Transverse colon (tissue), 4 donors: Measurements from ENCODE around the gene ANKRD65. TPM values are rescaled to one million over a fixed set of nuclear protein-coding genes. Genes with fewer than 3 reads are reported as not detected.

Experiments used
- DNase-seq: peaks from one replicate; pipeline ENCODE4 v3.0.0-alpha.2; 2019
- H3K27ac ChIP-seq, 4 donors: fragments of 200-600 bp; sonication (generic); 2 replicates each; pipeline ENCODE4 v1.5.1; 2016 to 2018; ENCODE audit warnings: inconsistent platforms in 4 of 4
- H3K27me3 ChIP-seq: fragments of 200-600 bp; sonication (generic); 2 replicates; pipeline ENCODE4 v1.5.1; 2017; ENCODE audit warnings: inconsistent platforms
- H3K36me3 ChIP-seq, 4 donors: fragments of 200-600 bp; sonication (generic); 2 replicates each; pipeline ENCODE4 v1.5.1; 2017 to 2019; ENCODE audit warnings: inconsistent platforms in 4 of 4
- H3K4me1 ChIP-seq, 4 donors: fragments of 200-600 bp; sonication (generic); 2 replicates each; pipeline ENCODE4 v1.5.1; 2017 to 2020; ENCODE audit warnings: inconsistent platforms in 4 of 4
- H3K4me3 ChIP-seq, 4 donors: fragments of 200-600 bp; sonication (generic); 1 replicate in 1 of 4; 2 replicates in 3 of 4; pipeline versions ENCODE4 v1.5.1 to v1.6.1; 2017 to 2019; ENCODE audit warnings: inconsistent platforms in 4 of 4
- H3K9me3 ChIP-seq, 2 donors: fragments of 200-600 bp; sonication (generic); 2 replicates each; pipeline ENCODE4 v1.5.1; 2017 to 2019; ENCODE audit warnings: inconsistent platforms in 2 of 2
- CTCF ChIP-seq, 5 experiments: fragments of 200-600 bp in 3 of 5; fragments of 450-650 bp in 2 of 5; sonication (generic) in 3 of 5; IDR thresholded peaks; 1 replicate in 2 of 5; 2 replicates in 3 of 5; pipeline ENCODE4 v1.5.1; 2016 to 2017; ENCODE audit warnings: antibody characterized with exemption in 5 of 5, inconsistent platforms in 3 of 5, mild to moderate bottlenecking in 2 of 5, moderate library complexity in 1 of 5
- EP300 ChIP-seq: sonication (generic); formaldehyde crosslinking; IDR thresholded peaks from one replicate; pipeline ENCODE4 v1.6.1; 2017; ENCODE audit warnings: antibody characterized with exemption, low read depth
- POLR2A ChIP-seq: fragments of 450-650 bp; IDR thresholded peaks from one replicate; pipeline ENCODE4 v1.6.1; 2016; ENCODE audit warnings: antibody characterized with exemption, mild to moderate bottlenecking, moderate library complexity
- POLR2AphosphoS5 ChIP-seq, 3 donors: sonication (generic); formaldehyde crosslinking; IDR thresholded peaks; one replicate each; pipeline ENCODE4 v1.6.1; 2016; ENCODE audit warnings: antibody characterized with exemption in 3 of 3
- WGBS, 2 donors: methylation state at CpG; one replicate each; pipeline ENCODE4 v1.1.5; 2018; ENCODE audit warnings: low coverage in 1 of 2; 5-methylcytosine and 5-hydroxymethylcytosine counted together
- in situ Hi-C, 4 donors: fragments of 200-750 bp; cut with MboI; loops; one replicate each; pipeline versions ENCODE4 v1.15.0 to v1.15.1; 2017; ENCODE audit warnings: low sequenced_read_pairs in 3 of 4, low pct_ligation_motif_present in 1 of 4, low pct_unique_long_range_greater_than_20kb in 1 of 4
- intact Hi-C: fragments of 100-400 bp; cut with DNase I; formaldehyde crosslinking; loops from one replicate; pipeline ENCODE4 v1.15.1; 2023; ENCODE audit warnings: low total_unique reads
- total RNA-seq, 4 donors: library from RNA; depleted of rRNA; stranded (reverse); fragments of >200 nt; gene quantifications; one replicate each; pipeline ENCODE4 v1.1.0, GENCODE V29; 2016

Gene ANKRD65
- total RNA-seq, 4 donors from 2014 or later, result 0.80 to 4.5 (median 1.9) TPM

- peak overlapping the region; percentile 58 to 96 (median 90) for H3K27ac ChIP-seq
- in situ Hi-C loops (no loop called here), intact Hi-C loops (no loop called here)
- 47 to 60% methylated on average over 3 to 19 of the region's 19 CpGs for WGBS, 2 donors
- peaks cover 24% of the 10 kb centered on the region for H3K27me3 ChIP-seq
- no peaks in the 10 kb centered on the region for H3K9me3 ChIP-seq
- no peak overlapping the region for H3K4me3 ChIP-seq
- no peaks in the 10 kb centered on the region for H3K36me3 ChIP-seq
- TF ChIP-seq POLR2AphosphoS5 (IDR thresholded peaks at IDR 0.05) (no peak), EP300 (no peak), POLR2A (no peak), CTCF (IDR thresholded peaks at IDR 0.05) (no peak)
- DNase-seq, result no peak
- peaks cover 34 to 41% (median 39%) of the 10 kb centered on the region in 4 donors for H3K4me1 ChIP-seq
These were observed 7.1 kb upstream of the ANKRD65 start for GRCh38 chr1:1428174-1428573.

DNA sequence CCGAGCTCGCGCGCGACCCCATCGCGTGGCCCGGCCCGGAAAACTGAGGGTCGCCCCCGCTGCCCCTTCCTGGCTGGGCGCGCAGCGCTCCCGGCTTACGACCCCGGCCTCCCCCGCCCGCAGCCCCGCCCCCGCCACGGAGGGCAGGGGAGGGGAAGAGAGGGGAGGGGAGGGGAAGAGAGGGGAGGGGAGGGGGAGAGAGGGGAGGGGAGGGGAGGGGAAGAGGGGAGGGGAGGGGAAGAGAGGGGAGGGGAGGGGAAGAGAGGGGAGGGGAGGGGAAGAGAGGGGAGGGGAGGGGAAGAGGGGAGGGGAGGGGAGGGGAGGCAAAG, 6.7 kb upstream of the ANKRD65 start:
- WGBS, 2 donors, result no CpG with 5 or more reads among the region's 22 CpGs

DNA sequence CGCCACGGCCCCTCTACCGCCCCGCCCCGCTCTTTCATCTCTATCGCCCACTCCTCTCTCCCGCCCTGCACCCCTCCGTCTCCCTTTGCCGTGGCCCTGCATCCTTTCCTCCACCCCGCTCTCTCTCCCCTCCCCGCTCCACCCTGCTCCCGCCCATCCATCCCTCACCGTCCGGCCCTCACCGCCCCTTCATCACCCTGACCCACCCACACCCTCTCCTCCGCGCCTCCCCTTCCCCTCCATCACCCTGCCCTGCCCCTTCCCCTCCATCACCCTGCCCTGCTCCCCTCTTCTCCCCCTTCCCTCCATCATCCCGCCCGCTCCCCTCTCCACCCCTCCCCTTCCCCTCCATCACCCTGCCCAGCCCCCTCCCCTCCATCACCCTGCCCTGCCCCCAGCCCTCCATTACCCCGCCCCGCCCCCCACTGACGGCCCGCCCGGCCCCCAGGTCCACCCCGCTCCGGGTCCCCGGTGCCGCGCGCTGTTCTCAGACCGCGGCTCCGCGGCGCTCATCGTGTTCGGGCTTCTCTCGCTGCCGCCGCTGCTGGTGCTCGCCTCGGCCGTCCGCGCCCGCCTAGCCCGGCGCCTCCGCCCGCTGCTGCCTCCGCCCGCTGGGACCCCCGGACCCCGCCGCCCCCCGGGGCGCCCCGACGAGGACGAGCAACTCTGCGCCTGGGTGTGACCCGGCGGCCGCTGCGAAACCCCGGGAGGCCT, 6.2 kb upstream of the ANKRD65 start:
- DNase-seq, result no peak

More for the DNA sequence above, 6.7 kb upstream of the ANKRD65 start:
- peak overlapping the region; percentile 62 to 75 (median 70) for H3K27ac ChIP-seq
- intact Hi-C loops (no loop called here), in situ Hi-C loops (no loop called here)
- no peaks in the 10 kb centered on the region for H3K36me3 ChIP-seq
- no peaks in the 10 kb centered on the region for H3K9me3 ChIP-seq
- H3K4me3 ChIP-seq, result peak overlapping the region in 3 of 4 donors; percentile 36 to 43 (median 43)
- no peak for DNase-seq
- peaks cover 24% of the 10 kb centered on the region for H3K27me3 ChIP-seq
- no peak for TF ChIP-seq POLR2A
- H3K4me1 ChIP-seq, result peaks cover 30 to 37% (median 35%) of the 10 kb centered on the region in 4 donors

GRCh38 chr1:1426496-1427105, 5.5 kb upstream of the ANKRD65 start:
- H3K4me3 ChIP-seq, result no peak overlapping the region
- no peaks in the 10 kb centered on the region for H3K36me3 ChIP-seq
- intact Hi-C loops (no loop called here), in situ Hi-C loops (no loop called here)
- no peak for DNase-seq
- no peaks in the 10 kb centered on the region for H3K9me3 ChIP-seq
- peaks cover 18 to 25% (median 23%) of the 10 kb centered on the region in 4 donors for H3K4me1 ChIP-seq
- WGBS, 2 donors, result 27% methylated on average over 19 of the region's 19 CpGs; no CpG with 5 or more reads in 1 of the 2 donors
- peak overlapping the region in 1 of 4 donors; percentile 74 for H3K27ac ChIP-seq
- H3K27me3 ChIP-seq, result peaks cover 24% of the 10 kb centered on the region
- TF ChIP-seq CTCF (IDR thresholded peaks at IDR 0.05), result no peak
- TF ChIP-seq EP300, result no peak
- TF ChIP-seq POLR2AphosphoS5 (IDR thresholded peaks at IDR 0.05), result no peak
- no peak for TF ChIP-seq POLR2A

More for the DNA sequence above, 6.2 kb upstream of the ANKRD65 start:
- intact Hi-C loops, result no loop called here
- in situ Hi-C loops, result no loop called here
- WGBS, 2 donors, result 28% methylated on average over 19 of the region's 66 CpGs; no CpG with 5 or more reads in 1 of the 2 donors
- TF ChIP-seq EP300 (no peak), POLR2AphosphoS5 (IDR thresholded peaks at IDR 0.05) (no peak), POLR2A (no peak), CTCF (IDR thresholded peaks at IDR 0.05) (no peak)
- H3K9me3 ChIP-seq, result no peaks in the 10 kb centered on the region
- peaks cover 24% of the 10 kb centered on the region for H3K27me3 ChIP-seq
- H3K27ac ChIP-seq, result peak overlapping the region; percentile 62 to 75 (median 70)
- H3K4me1 ChIP-seq, result peaks cover 25 to 32% (median 30%) of the 10 kb centered on the region in 4 donors
- no peaks in the 10 kb centered on the region for H3K36me3 ChIP-seq
- peak overlapping the region in 3 of 4 donors; percentile 36 to 43 (median 43) for H3K4me3 ChIP-seq
